NCI-H446 treated with DMSO at 0.1 percent for 48 hours (cell line): Measurements from ENCODE around the gene PTPN21.
A peak's percentile ranks its signal among the peaks of the same experiment; 100 is the strongest.
"Not testable (repeated sequence)": the region's sequence is repeated elsewhere in the genome, so short reads cannot be mapped to it uniquely, and the experiment has no call there.

Source experiments
- DNase-seq: peaks from one replicate; lab custom pipeline; 2025; lab: John Stamatoyannopoulos, UW

PTPN21 gene

GRCh38 chr14:88551980-88552431 lies 2.8 kb downstream of the PTPN21 start:
- DNase-seq = no peak

DNA sequence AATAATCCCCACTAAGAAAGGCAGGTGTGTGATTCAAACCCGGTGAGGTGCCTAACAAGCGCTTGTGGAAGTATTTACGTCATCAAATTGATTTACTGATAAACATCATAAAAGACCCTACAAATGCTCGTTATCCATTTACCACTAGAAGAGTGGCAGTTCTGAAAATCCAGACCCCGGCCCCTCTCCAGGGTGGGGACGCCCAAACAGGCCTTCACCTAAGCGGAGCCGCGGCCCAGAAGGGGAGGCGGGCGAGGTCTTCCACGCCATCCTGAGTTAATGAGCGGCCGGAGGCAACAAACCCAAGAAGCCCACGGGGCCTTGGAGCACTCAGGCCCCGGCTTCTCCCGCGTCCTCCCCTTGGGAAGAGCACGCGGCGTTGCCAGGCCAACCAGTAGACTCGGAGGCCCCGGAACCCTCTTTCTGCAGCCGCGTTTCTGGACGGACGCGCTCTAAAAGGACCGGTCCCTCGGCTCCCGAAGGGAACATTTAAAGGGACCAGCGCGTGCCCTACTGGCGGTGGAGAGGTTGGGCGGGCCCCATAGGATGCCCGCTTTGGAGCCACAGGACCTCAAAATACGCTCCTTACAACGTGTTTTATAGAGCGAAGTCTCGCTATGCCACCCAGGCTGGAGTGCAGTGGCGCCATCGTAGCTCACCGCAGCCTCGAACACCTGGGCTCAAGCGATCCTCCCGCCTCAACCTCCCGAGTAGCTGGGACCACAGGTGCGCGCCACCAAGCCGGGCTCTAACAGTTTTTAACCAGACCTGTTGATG lies 3.5 kb downstream of the PTPN21 start:
- DNase-seq = peak; percentile 71

- no peak for DNase-seq
These were observed 4.7 kb downstream of the PTPN21 start for GRCh38 chr14:88550078-88550477.

GRCh38 chr14:88547386-88547780 lies 7.4 kb downstream of the PTPN21 start:
- DNase-seq = no peak

- no peak for DNase-seq
These were observed 8.0 kb downstream of the PTPN21 start for GRCh38 chr14:88546621-88547385.

DNA sequence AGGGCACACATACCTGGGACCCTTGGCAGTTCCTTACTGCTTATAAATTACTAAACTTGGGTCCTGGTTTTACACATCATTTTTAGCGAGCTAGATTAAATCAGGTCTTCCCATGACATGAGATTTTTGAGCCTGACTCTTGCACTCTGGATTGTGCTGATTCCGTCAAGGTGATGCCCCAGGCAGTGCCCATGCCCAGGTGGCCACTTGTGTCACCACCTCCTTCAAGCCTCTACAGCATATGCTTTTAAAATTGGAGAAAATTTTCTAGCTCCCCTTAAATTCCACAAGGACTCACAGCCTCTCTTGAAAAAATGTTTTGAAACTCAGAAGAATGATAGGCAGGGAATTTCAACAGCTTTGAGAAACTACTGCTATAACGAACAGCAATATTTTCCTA lies 9.6 kb downstream of the PTPN21 start:
- DNase-seq = no peak

- DNase-seq = no peak
These were observed 11.7 kb downstream of the PTPN21 start for GRCh38 chr14:88542857-88543795.

GRCh38 chr14:88541324-88541723 lies 13.5 kb downstream of the PTPN21 start:
- DNase-seq = no peak

GRCh38 chr14:88535813-88536212 lies 19.0 kb downstream of the PTPN21 start:
- no peak for DNase-seq

GRCh38 chr14:88535149-88535548 lies 19.7 kb downstream of the PTPN21 start:
- DNase-seq = no peak

DNA sequence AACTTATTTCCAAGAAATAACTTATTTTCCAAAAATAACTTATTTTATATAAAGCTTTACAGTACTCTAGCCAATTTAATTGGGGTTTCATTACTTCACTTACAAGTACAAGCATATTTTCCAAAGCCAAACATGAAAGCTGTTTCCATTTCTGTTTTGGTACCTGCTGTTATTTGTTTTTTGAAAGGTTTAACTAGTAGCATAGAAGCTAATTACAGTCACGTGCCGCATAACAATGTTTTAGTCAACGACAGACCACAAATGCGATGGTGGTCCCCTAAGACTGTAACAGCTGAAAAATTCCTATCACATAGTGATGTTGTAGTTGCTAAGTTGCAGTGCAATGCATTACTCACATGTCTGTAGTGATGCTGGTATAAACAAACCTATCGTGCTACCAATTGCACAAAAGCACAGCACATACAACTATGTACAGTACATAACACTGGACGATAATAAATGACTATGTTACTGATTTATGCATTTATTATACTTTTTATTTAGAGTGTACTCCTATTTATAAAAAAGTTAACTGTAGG lies 21.7 kb downstream of the PTPN21 start:
- DNase-seq = no peak

GRCh38 chr14:88529889-88530288 lies 24.9 kb downstream of the PTPN21 start:
- not testable (repeated sequence) for DNase-seq

GRCh38 chr14:88522393-88522792 lies 32.4 kb downstream of the PTPN21 start:
- no peak for DNase-seq

- DNase-seq = no peak
These were observed 33.0 kb downstream of the PTPN21 start for GRCh38 chr14:88521818-88522217.

DNA sequence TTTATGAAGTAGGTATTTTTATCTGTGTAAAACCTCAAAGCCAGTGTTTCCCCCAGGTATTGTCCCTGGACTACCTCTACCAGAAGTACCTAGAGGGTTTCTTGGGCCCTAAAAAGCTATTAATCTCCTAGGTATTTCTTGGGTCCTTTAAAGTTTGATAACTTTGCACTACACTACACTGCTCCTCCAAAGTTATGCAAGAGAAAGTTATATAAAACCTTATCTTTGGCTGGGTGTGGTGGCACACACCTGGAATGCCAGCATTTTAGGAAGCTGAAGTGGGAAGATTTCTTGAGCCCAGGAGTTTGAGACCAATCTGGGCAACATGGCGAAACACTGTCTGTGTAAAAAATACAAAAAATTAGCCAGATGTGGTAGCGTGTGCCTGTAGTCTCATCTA lies 34.9 kb downstream of the PTPN21 start:
- no peak for DNase-seq

GRCh38 chr14:88518592-88519512 lies 36.0 kb downstream of the PTPN21 start:
- DNase-seq = no peak

DNA sequence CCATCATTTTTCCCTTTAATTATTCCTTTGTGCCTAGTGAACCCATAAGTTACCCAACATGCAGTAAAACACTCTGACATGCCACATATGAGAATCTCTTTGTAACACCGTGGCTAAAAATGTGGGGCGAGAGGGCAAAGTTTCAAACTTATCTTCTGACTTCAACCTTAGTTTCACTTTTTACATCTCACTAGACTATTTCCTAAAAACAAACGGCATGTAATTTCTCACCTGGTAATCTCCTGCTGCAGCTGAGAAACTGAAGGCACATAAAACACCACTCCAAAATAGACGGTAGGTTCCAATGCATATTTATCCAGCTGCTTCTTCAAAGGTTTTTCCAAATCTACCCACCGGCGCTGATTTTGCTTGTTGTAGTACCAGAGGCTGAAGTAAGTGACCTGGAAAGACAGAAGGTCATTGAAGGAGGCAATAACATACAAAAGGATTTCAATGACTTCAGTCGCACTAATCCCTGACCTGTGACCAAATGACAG lies 37.9 kb downstream of the PTPN21 start:
- no peak for DNase-seq

GRCh38 chr14:88515499-88516221 lies 39.1 kb downstream of the PTPN21 start:
- DNase-seq = no peak

DNA sequence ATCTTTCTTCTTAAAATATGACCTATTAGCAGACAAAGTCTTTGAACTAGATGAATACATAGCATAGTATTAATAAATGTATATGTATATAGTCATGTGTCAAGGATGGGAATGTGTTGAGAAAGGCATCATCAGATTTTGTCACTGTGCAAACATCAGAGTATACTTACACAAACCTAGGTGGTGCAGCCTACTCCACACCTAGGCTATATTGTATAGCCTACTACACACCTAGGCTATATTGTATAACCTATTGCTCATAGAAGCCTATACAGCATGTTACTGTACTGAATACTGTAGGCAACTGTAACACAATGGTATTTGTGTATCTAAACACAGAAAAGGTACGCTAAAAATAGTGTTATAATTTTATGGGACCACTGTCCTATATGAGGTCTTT lies 47.6 kb downstream of the PTPN21 start:
- DNase-seq = no peak

- no peak for DNase-seq
These were observed 49.2 kb downstream of the PTPN21 start for GRCh38 chr14:88505621-88506020.
